ENCODE measurements around the gene FAM163B. TPM values are rescaled to one million over a fixed set of nuclear protein-coding genes. Genes with fewer than 3 reads are reported as not detected.

Gene FAM163B
- total RNA-seq, 1 experiment from 2014 or later = 2.0 TPM

DNA sequence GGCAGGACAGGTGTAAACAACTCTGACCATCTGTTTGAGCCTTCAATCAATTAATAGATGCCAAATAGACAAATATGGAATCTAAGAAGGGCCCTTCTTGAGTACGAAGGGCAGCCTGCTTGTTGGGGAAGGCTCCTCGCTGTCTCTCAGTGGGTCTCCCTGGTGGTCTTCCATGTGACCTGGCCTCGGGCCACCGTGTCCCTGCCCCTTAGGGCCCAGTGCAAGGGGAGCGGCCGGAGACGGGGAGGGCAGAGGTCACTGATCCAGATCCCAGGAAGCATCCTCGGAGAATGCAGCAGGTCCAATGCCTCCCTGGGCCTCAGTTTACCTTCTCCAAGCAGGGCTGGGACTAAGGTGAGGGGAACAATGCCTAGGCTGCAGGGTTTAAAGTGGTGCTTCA is 29.5 kb upstream of the FAM163B start:
- no peak overlapping the region for H3K4me3 Mint-ChIP-seq
- H3K27me3 Mint-ChIP-seq (ENCODE audit: low read depth) = no peaks in the 10 kb centered on the region
- TF ChIP-seq FOXP1 (CRISPR knock-in tag; IDR thresholded peaks at IDR 0.05; ENCODE audit: borderline replicate concordance) = no peak
- TF ChIP-seq OVOL2 (CRISPR knock-in tag; IDR thresholded peaks at IDR 0.05; ENCODE audit: borderline replicate concordance) = no peak
- TF ChIP-seq ZNF425 (CRISPR knock-in tag; conservative IDR thresholded peaks at IDR 0.05) = no peak
- TF ChIP-seq ESRRA (CRISPR knock-in tag; IDR thresholded peaks at IDR 0.05; ENCODE audit: borderline replicate concordance) = no peak
- TF ChIP-seq, protein P1, sequence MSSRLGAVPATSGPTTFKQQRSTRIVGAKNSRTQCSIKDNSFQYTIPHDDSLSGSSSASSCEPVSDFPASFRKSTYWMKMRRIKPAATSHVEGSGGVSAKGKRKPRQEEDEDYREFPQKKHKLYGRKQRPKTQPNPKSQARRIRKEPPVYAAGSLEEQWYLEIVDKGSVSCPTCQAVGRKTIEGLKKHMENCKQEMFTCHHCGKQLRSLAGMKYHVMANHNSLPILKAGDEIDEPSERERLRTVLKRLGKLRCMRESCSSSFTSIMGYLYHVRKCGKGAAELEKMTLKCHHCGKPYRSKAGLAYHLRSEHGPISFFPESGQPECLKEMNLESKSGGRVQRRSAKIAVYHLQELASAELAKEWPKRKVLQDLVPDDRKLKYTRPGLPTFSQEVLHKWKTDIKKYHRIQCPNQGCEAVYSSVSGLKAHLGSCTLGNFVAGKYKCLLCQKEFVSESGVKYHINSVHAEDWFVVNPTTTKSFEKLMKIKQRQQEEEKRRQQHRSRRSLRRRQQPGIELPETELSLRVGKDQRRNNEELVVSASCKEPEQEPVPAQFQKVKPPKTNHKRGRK (CRISPR knock-in tag; IDR thresholded peaks at IDR 0.05; ENCODE audit: borderline replicate concordance) = no peak
- TF ChIP-seq CDX4 (CRISPR knock-in tag; IDR thresholded peaks at IDR 0.05; ENCODE audit: borderline replicate concordance) = no peak
- TF ChIP-seq ELF4 (CRISPR knock-in tag; IDR thresholded peaks at IDR 0.05; ENCODE audit: low read depth) = no peak
- H3K27ac Mint-ChIP-seq = no peak overlapping the region
- ChIA-PET POLR2A (no interaction called here), CTCF (interaction anchor here (1.5 to 1.6 kb wide), 2 partner anchors 26 to 104 kb away, joined by 4 to 6 read pairs; no protein-coding TSS in a partner anchor)
- ATAC-seq = no peak
- no peaks in the 10 kb centered on the region for H3K36me3 Mint-ChIP-seq
- no peaks in the 10 kb centered on the region for H3K9me3 Mint-ChIP-seq
- H3K4me1 Mint-ChIP-seq = peaks cover 28% of the 10 kb centered on the region
- DNase-seq (ENCODE audit: low spot score) = no peak

GRCh38 chr9:133638076-133638475 is 28.9 kb upstream of the FAM163B start:
- CTCF ChIA-PET = interaction anchor here (1.2 to 1.6 kb wide), 4 partner anchors 27 to 109 kb away, joined by 4 to 7 read pairs (median 6); no protein-coding TSS in a partner anchor
- TF ChIP-seq ZNF263 (CRISPR knock-in tag; IDR thresholded peaks at IDR 0.05; ENCODE audit: low read depth) (no peak), ARID4B (CRISPR knock-in tag; IDR thresholded peaks at IDR 0.05; ENCODE audit: borderline replicate concordance) (no peak)
- TF ChIP-seq, protein P2, sequence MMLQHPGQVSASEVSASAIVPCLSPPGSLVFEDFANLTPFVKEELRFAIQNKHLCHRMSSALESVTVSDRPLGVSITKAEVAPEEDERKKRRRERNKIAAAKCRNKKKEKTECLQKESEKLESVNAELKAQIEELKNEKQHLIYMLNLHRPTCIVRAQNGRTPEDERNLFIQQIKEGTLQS (CRISPR knock-in tag; conservative IDR thresholded peaks at IDR 0.05) = no peak
- H3K4me3 Mint-ChIP-seq = no peak overlapping the region
- H3K9me3 Mint-ChIP-seq = no peaks in the 10 kb centered on the region
- H3K4me1 Mint-ChIP-seq = peaks cover 32% of the 10 kb centered on the region
- ATAC-seq = no peak
- H3K36me3 Mint-ChIP-seq = no peaks in the 10 kb centered on the region
- H3K27me3 Mint-ChIP-seq (ENCODE audit: low read depth) = no peaks in the 10 kb centered on the region
- POLR2A ChIA-PET = no interaction called here
- no peak overlapping the region; the same call in 1 of the 2 replicates for H3K27ac Mint-ChIP-seq
- DNase-seq (ENCODE audit: low spot score) = no peak

DNA sequence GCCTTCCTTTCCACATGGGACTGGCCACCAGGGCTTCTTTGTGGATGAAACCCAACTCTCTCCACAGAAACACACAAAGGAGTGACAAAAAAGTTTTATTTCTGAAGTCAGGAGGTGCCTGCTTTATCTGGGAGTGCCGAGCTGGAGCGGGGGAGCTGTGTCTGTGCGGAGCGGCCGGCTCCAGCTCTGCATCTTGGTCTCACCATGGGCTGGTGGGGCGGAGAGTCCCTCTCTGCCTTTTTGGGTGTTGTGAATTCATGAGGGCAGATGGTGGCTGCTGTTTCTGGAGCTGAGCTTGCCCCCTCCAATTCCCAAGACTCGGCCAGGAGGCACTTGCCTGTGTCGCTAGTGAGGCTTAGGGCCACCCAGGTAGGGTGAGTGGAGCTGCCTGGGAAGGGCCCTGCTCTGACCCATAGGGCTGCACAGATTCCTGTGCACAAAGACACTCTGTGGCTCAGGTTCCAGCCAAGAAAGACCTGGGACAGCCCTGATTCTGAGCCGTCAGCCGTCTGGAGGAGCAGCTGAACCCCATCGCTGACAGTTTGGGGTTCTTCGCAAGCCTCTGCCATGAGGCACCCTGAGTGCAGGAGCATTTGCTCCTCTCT is 28.4 kb upstream of the FAM163B start:
- TF ChIP-seq ZNF396 (CRISPR knock-in tag; IDR thresholded peaks at IDR 0.05; ENCODE audit: borderline replicate concordance) (no peak), ZNF317 (CRISPR knock-in tag; IDR thresholded peaks at IDR 0.05; ENCODE audit: borderline replicate concordance, low read depth) (no peak), FOXP1 (CRISPR knock-in tag; IDR thresholded peaks at IDR 0.05; ENCODE audit: borderline replicate concordance) (0 out of 2 replicates have a peak, but pooled peaks have one; percentile 18), ZNF121 (CRISPR knock-in tag; IDR thresholded peaks at IDR 0.05) (no peak)
- ChIA-PET POLR2A (no interaction called here), CTCF (interaction anchor here (0.8 to 1.6 kb wide), 5 partner anchors 27 to 109 kb away, joined by 3 to 7 read pairs (median 5); no protein-coding TSS in a partner anchor)
- Mint-ChIP-seq H3K27ac (no peak overlapping the region; the same call in 1 of the 2 replicates), H3K4me1 (peaks cover 37% of the 10 kb centered on the region), H3K4me3 (no peak overlapping the region), H3K36me3 (no peaks in the 10 kb centered on the region), H3K9me3 (no peaks in the 10 kb centered on the region), H3K27me3 (ENCODE audit: low read depth) (no peaks in the 10 kb centered on the region)
- ATAC-seq (peak; percentile 52), DNase-seq (ENCODE audit: low spot score) (no peak)

All from WTC11 (cell line).